ENCODE measurements around the gene TLR6.
A peak's percentile ranks its signal among the peaks of the same experiment; 100 is the strongest.

TLR6 gene

GRCh38 chr4:38856524-38857337, at the start of gene TLR6 (continued):
- TF ChIP-seq BCL6B (tag by site-specific recombination; IDR thresholded peaks at IDR 0.05), result no peak
- TF ChIP-seq ZNF768 (tag by site-specific recombination; IDR thresholded peaks at IDR 0.05), result no peak
- no peak for TF ChIP-seq ZNF311 (tag by site-specific recombination; IDR thresholded peaks at IDR 0.05; ENCODE audit: borderline replicate concordance)
- TF ChIP-seq ZNF785 (tag by site-specific recombination; IDR thresholded peaks at IDR 0.05), result no peak
- no peak for TF ChIP-seq ZNF530 (tag by site-specific recombination; IDR thresholded peaks at IDR 0.05; ENCODE audit: low read depth)
- no peak for TF ChIP-seq ZNF146 (tag by site-specific recombination; IDR thresholded peaks at IDR 0.05)
- no peak for TF ChIP-seq MYNN (tag by site-specific recombination; IDR thresholded peaks at IDR 0.05; ENCODE audit: borderline replicate concordance)
- no peak for TF ChIP-seq ZSCAN16 (tag by site-specific recombination; IDR thresholded peaks at IDR 0.05)
- no peak for TF ChIP-seq SP7 (tag by site-specific recombination; IDR thresholded peaks at IDR 0.05)
- no peak for TF ChIP-seq ZNF184 (tag by site-specific recombination; IDR thresholded peaks at IDR 0.05)
- 0 out of 2 replicates have a peak, but pooled peaks have one; percentile 27 for TF ChIP-seq ZEB2 (tag by site-specific recombination; IDR thresholded peaks at IDR 0.05)
- TF ChIP-seq, protein P1, sequence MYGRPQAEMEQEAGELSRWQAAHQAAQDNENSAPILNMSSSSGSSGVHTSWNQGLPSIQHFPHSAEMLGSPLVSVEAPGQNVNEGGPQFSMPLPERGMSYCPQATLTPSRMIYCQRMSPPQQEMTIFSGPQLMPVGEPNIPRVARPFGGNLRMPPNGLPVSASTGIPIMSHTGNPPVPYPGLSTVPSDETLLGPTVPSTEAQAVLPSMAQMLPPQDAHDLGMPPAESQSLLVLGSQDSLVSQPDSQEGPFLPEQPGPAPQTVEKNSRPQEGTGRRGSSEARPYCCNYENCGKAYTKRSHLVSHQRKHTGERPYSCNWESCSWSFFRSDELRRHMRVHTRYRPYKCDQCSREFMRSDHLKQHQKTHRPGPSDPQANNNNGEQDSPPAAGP (tag by site-specific recombination; IDR thresholded peaks at IDR 0.05), result no peak
- TF ChIP-seq ZNF366 (tag by site-specific recombination; conservative IDR thresholded peaks at IDR 0.05), result peak; percentile 27; the same call in 1 of the 2 replicates
- TF ChIP-seq WT1 (tag by site-specific recombination; IDR thresholded peaks at IDR 0.05), result no peak
- TF ChIP-seq ZNF639 (tag by site-specific recombination; IDR thresholded peaks at IDR 0.05), result no peak

GRCh38 chr4:38905652-38906385, 49.2 kb upstream of the TLR6 start:
- H3K4me3 ChIP-seq (ENCODE audit: low read depth, low read length), result no peak overlapping the region
- H3K9me3 ChIP-seq (ENCODE audit: control insufficient read depth, insufficient read depth, low read depth, low read length), result no peaks in the 10 kb centered on the region
- H3K4me1 ChIP-seq (ENCODE audit: control insufficient read depth, insufficient read depth, low read length), result no peaks in the 10 kb centered on the region
- H3K36me3 ChIP-seq (ENCODE audit: control insufficient read depth in 2 of 2, insufficient read depth in 1 of 2, low read length in 2 of 2), result peaks cover 0 to 49% of the 10 kb centered on the region in 2 experiments; a peak in 2 of 3 replicates
- H3K27ac ChIP-seq (ENCODE audit: extremely low read depth, low read depth, low read length), result no peak overlapping the region
- ChIA-PET POLR2A (no interaction called here), CTCF (interaction anchor here (1.1 to 1.6 kb wide), 2 partner anchors 28 to 229 kb away, joined by 3 to 8 read pairs; no protein-coding TSS in a partner anchor)
- no peak for TF ChIP-seq ZNF544 (tag by site-specific recombination; IDR thresholded peaks at IDR 0.05)
- TF ChIP-seq, protein P2, sequence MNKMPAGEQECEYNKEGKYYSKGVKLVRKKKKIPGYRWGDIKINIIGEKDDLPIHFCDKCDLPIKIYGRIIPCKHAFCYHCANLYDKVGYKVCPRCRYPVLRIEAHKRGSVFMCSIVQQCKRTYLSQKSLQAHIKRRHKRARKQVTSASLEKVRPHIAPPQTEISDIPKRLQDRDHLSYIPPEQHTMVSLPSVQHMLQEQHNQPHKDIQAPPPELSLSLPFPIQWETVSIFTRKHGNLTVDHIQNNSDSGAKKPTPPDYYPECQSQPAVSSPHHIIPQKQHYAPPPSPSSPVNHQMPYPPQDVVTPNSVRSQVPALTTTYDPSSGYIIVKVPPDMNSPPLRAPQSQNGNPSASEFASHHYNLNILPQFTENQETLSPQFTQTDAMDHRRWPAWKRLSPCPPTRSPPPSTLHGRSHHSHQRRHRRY (tag by site-specific recombination; IDR thresholded peaks at IDR 0.05), result no peak
- no peak for TF ChIP-seq ZNF510 (tag by site-specific recombination; IDR thresholded peaks at IDR 0.05; ENCODE audit: insufficient replicate concordance)
- TF ChIP-seq ZNF274 (IDR thresholded peaks at IDR 0.05; ENCODE audit: low read length), result no peak
- TF ChIP-seq ZNF274 (tag by site-specific recombination; IDR thresholded peaks at IDR 0.05; ENCODE audit: borderline replicate concordance), result no peak
- no peak for TF ChIP-seq ZFP69B (tag by site-specific recombination; IDR thresholded peaks at IDR 0.05)
- no peak for TF ChIP-seq ZSCAN16 (tag by site-specific recombination; IDR thresholded peaks at IDR 0.05)
- no peak for TF ChIP-seq ZNF266 (tag by site-specific recombination; IDR thresholded peaks at IDR 0.05; ENCODE audit: low read depth)
- no peak for TF ChIP-seq ZNF768 (tag by site-specific recombination; IDR thresholded peaks at IDR 0.05)
- TF ChIP-seq ZBTB1 (tag by site-specific recombination; IDR thresholded peaks at IDR 0.05), result no peak
- no peak for TF ChIP-seq ZNF174 (tag by site-specific recombination; IDR thresholded peaks at IDR 0.05)
- no peak for TF ChIP-seq ZNF10 (tag by site-specific recombination; IDR thresholded peaks at IDR 0.05)
- TF ChIP-seq PBX3 (CRISPR knock-in tag; IDR thresholded peaks at IDR 0.05), result no peak
- TF ChIP-seq ZNF341 (tag by site-specific recombination; IDR thresholded peaks at IDR 0.05; ENCODE audit: low read depth), result no peak
